ENCODE data around the gene DEFB132.

DEFB132 gene

GRCh38 chr20:226958-227357 lies 30.6 kb upstream of the DEFB132 start, which contains the start of gene DEFB129:
DEFB129 (plus strand) TSS chr20:227258; CDS start chr20:227289, 31 bp downstream.
- H3K4me1 ChIP-seq (ENCODE audit: low read length): peaks cover 8% of the 10 kb centered on the region
- no peaks in the 10 kb centered on the region for H3K36me3 ChIP-seq (replicated peaks; ENCODE audit: low read depth, low read length)
- no peak within 1 kb of the TSS for H3K4me3 ChIP-seq (ENCODE audit: low read length)
- no peaks in the 10 kb centered on the region for H4K20me1 ChIP-seq (ENCODE audit: insufficient read depth, low read length)
- H3K9ac ChIP-seq (ENCODE audit: low read length): no peak within 1 kb of the TSS
- H3K27ac ChIP-seq (ENCODE audit: low read length): no peak within 1 kb of the TSS
- H3K4me2 ChIP-seq (ENCODE audit: low read length): peak within 1 kb of the TSS; percentile 15; the same call in 1 of the 2 replicates
- peak within 1 kb of the TSS; percentile 80 for H2AFZ ChIP-seq (ENCODE audit: low read depth, low read length)
- TF ChIP-seq EZH2phosphoT487 (IDR thresholded peaks at IDR 0.05; ENCODE audit: low read depth): no peak
- H3K27me3 ChIP-seq (ENCODE audit: low read depth, low read length): peaks cover 22% of the 10 kb centered on the region
- no peaks in the 10 kb centered on the region for H3K9me3 ChIP-seq (ENCODE audit: insufficient read depth, low read length)
- H3K79me2 ChIP-seq (ENCODE audit: low read length): no peaks in the 10 kb centered on the region

- Histone ChIP-seq H3K27ac (ENCODE audit: low read length) (no peak overlapping the region), H2AFZ (ENCODE audit: low read depth, low read length) (peak overlapping the region; percentile 80), H3K9me3 (ENCODE audit: insufficient read depth, low read length) (no peaks in the 10 kb centered on the region), H3K27me3 (ENCODE audit: low read depth, low read length) (peaks cover 19% of the 10 kb centered on the region), H3K9ac (ENCODE audit: low read length) (no peak overlapping the region), H3K79me2 (ENCODE audit: low read length) (no peaks in the 10 kb centered on the region), H3K4me2 (ENCODE audit: low read length) (peak overlapping the region; percentile 15; the same call in 1 of the 2 replicates), H3K4me3 (ENCODE audit: low read length) (no peak overlapping the region), H3K4me1 (ENCODE audit: low read length) (peaks cover 8% of the 10 kb centered on the region), H4K20me1 (ENCODE audit: insufficient read depth, low read length) (no peaks in the 10 kb centered on the region), H3K36me3 (replicated peaks; ENCODE audit: low read depth, low read length) (no peaks in the 10 kb centered on the region)
- TF ChIP-seq EZH2phosphoT487 (IDR thresholded peaks at IDR 0.05; ENCODE audit: low read depth): no peak
- no peak for TF ChIP-seq CTCF (IDR thresholded peaks at IDR 0.05; ENCODE audit: low read depth, low read length)
These were observed 30.0 kb upstream of the DEFB132 start for GRCh38 chr20:227439-228105.

GRCh38 chr20:235891-236290 lies 21.6 kb upstream of the DEFB132 start:
- H3K27ac ChIP-seq (ENCODE audit: low read length): no peak overlapping the region

GRCh38 chr20:237489-237888 lies 20.0 kb upstream of the DEFB132 start:
- peak overlapping the region; percentile 64 for H2AFZ ChIP-seq (ENCODE audit: low read depth, low read length)
- TF ChIP-seq EZH2phosphoT487 (IDR thresholded peaks at IDR 0.05; ENCODE audit: low read depth) (no peak), CTCF (IDR thresholded peaks at IDR 0.05; ENCODE audit: low read depth, low read length) (no peak)
- no peaks in the 10 kb centered on the region for H3K36me3 ChIP-seq (replicated peaks; ENCODE audit: low read depth, low read length)
- peak overlapping the region; percentile 79 for H3K4me2 ChIP-seq (ENCODE audit: low read length)
- peak overlapping the region; percentile 24 for H3K9ac ChIP-seq (ENCODE audit: low read length)
- H3K4me3 ChIP-seq (ENCODE audit: low read length): peak overlapping the region; percentile 52
- peaks cover 12% of the 10 kb centered on the region for H3K27me3 ChIP-seq (ENCODE audit: low read depth, low read length)
- no peaks in the 10 kb centered on the region for H3K9me3 ChIP-seq (ENCODE audit: insufficient read depth, low read length)
- H3K79me2 ChIP-seq (ENCODE audit: low read length): no peaks in the 10 kb centered on the region
- H4K20me1 ChIP-seq (ENCODE audit: insufficient read depth, low read length): no peaks in the 10 kb centered on the region
- peak overlapping the region; percentile 61 for H3K27ac ChIP-seq (ENCODE audit: low read length)
- H3K4me1 ChIP-seq (ENCODE audit: low read length): peaks cover 15% of the 10 kb centered on the region

More at GRCh38 chr20:235891-236290, 21.6 kb upstream of the DEFB132 start:
- Histone ChIP-seq H3K79me2 (ENCODE audit: low read length) (no peaks in the 10 kb centered on the region), H4K20me1 (ENCODE audit: insufficient read depth, low read length) (no peaks in the 10 kb centered on the region), H2AFZ (ENCODE audit: low read depth, low read length) (no peak overlapping the region), H3K36me3 (replicated peaks; ENCODE audit: low read depth, low read length) (no peaks in the 10 kb centered on the region), H3K9me3 (ENCODE audit: insufficient read depth, low read length) (no peaks in the 10 kb centered on the region), H3K9ac (ENCODE audit: low read length) (no peak overlapping the region), H3K27me3 (ENCODE audit: low read depth, low read length) (peaks cover 5% of the 10 kb centered on the region; the same call in 1 of the 2 replicates), H3K4me2 (ENCODE audit: low read length) (no peak overlapping the region), H3K4me1 (ENCODE audit: low read length) (peaks cover 15% of the 10 kb centered on the region), H3K4me3 (ENCODE audit: low read length) (no peak overlapping the region)
- TF ChIP-seq CTCF (IDR thresholded peaks at IDR 0.05; ENCODE audit: low read depth, low read length) (peak; percentile 31), EZH2phosphoT487 (IDR thresholded peaks at IDR 0.05; ENCODE audit: low read depth) (no peak)

Measured in OCI-LY3 (cell line).